Esophagus squamous epithelium (tissue), 4 donors: ENCODE results near the gene TMEM245.

Experiments used
- POLR2A ChIP-seq, 4 donors: fragments of 450-650 bp; IDR thresholded peaks; one replicate each; pipeline ENCODE4 v1.6.1; 2017; ENCODE audit warnings: antibody characterized with exemption in 4 of 4, mild to moderate bottlenecking in 4 of 4, moderate library complexity in 3 of 4
- TF ChIP-seq, protein P1 (sequence below), 6 experiments: fragments of 450-650 bp in 4 of 6; fragments of 200-600 bp in 2 of 6; sonication (generic) in 2 of 6; IDR thresholded peaks; one replicate each; pipeline ENCODE4 v1.5.1; 2016 to 2019; ENCODE audit warnings: antibody characterized with exemption in 6 of 6, mild to moderate bottlenecking in 4 of 6, moderate library complexity in 4 of 6

GRCh38 chr9:109095321-109095720, 24.4 kb downstream of the TMEM245 start:
- TF ChIP-seq, protein P1, sequence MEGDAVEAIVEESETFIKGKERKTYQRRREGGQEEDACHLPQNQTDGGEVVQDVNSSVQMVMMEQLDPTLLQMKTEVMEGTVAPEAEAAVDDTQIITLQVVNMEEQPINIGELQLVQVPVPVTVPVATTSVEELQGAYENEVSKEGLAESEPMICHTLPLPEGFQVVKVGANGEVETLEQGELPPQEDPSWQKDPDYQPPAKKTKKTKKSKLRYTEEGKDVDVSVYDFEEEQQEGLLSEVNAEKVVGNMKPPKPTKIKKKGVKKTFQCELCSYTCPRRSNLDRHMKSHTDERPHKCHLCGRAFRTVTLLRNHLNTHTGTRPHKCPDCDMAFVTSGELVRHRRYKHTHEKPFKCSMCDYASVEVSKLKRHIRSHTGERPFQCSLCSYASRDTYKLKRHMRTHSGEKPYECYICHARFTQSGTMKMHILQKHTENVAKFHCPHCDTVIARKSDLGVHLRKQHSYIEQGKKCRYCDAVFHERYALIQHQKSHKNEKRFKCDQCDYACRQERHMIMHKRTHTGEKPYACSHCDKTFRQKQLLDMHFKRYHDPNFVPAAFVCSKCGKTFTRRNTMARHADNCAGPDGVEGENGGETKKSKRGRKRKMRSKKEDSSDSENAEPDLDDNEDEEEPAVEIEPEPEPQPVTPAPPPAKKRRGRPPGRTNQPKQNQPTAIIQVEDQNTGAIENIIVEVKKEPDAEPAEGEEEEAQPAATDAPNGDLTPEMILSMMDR (IDR thresholded peaks at IDR 0.05), result no peak
- no peak for TF ChIP-seq POLR2A (IDR thresholded peaks at IDR 0.05)
